ENCODE measurements around the gene YWHAH. TPM values are rescaled to one million over a fixed set of nuclear protein-coding genes. Genes with fewer than 3 reads are reported as not detected.
"Not testable (repeated sequence)": the region's sequence is repeated elsewhere in the genome, so short reads cannot be mapped to it uniquely, and the experiment has no call there.

The YWHAH gene
- total and polyA plus RNA-seq, 3 experiments from 2014 or later: 113 to 198 (median 185) TPM

- Histone ChIP-seq H3K4me1 (ENCODE audit: insufficient read depth, low read length) (no peaks in the 10 kb centered on the region), H3K9me3 (ENCODE audit: low read length) (no peaks in the 10 kb centered on the region), H3K36me3 (ENCODE audit: insufficient read depth, low read length) (no peaks in the 10 kb centered on the region), H3K4me3 (ENCODE audit: low read length) (no peak overlapping the region), H3K27me3 (ENCODE audit: insufficient read depth, low read length, poor library complexity, severe bottlenecking) (no peaks in the 10 kb centered on the region), H3K27ac (ENCODE audit: low read depth, low read length) (no peak overlapping the region)
- Mint-ChIP-seq H3K27ac (peak overlapping the region in 1 of 8 donors; percentile 15), H3K27me3 (peaks cover 0 to 6% of the 10 kb centered on the region in 2 donors), H3K36me3 (no peaks in the 10 kb centered on the region), H3K4me1 (peaks cover 0 to 6% (median 4%) of the 10 kb centered on the region in 3 donors), H3K4me3 (no peak overlapping the region), H3K9me3 (no peaks in the 10 kb centered on the region)
- ChIA-PET CTCF (interaction anchor here (0.6 to 2.9 kb wide), 10 partner anchors 12 to 496 kb away, joined by 3 to 20 read pairs (median 3); no protein-coding TSS in a partner anchor), POLR2A (no interaction called here)
- no peak for DNase-seq
Measured at GRCh38 chr22:31977939-31978338, 33.6 kb downstream of the YWHAH start.

GRCh38 chr22:31980628-31981027 lies 36.3 kb downstream of the YWHAH start:
- Mint-ChIP-seq H3K9me3 (no peaks in the 10 kb centered on the region), H3K4me3 (no peak overlapping the region), H3K4me1 (peaks cover 0 to 6% (median 4%) of the 10 kb centered on the region in 3 donors), H3K27ac (no peak overlapping the region), H3K36me3 (no peaks in the 10 kb centered on the region), H3K27me3 (peaks cover 5 to 7% of the 10 kb centered on the region in 2 donors)
- no peak overlapping the region for H3K27ac ChIP-seq (ENCODE audit: low read depth, low read length)
- ChIA-PET CTCF (interaction anchor here (1.0 kb wide), 1 partner anchor 315 kb away, joined by 4 read pairs; no protein-coding TSS in a partner anchor), POLR2A (no interaction called here)
- no peaks in the 10 kb centered on the region for H3K27me3 ChIP-seq (ENCODE audit: insufficient read depth, low read length, poor library complexity, severe bottlenecking)
- no peaks in the 10 kb centered on the region for H3K4me1 ChIP-seq (ENCODE audit: insufficient read depth, low read length)
- H3K9me3 ChIP-seq (ENCODE audit: low read length): no peaks in the 10 kb centered on the region
- no peak overlapping the region for H3K4me3 ChIP-seq (ENCODE audit: low read length)
- no peaks in the 10 kb centered on the region for H3K36me3 ChIP-seq (ENCODE audit: insufficient read depth, low read length)
- no peak for DNase-seq

GRCh38 chr22:31981976-31982375 lies 37.6 kb downstream of the YWHAH start:
- H3K27me3 Mint-ChIP-seq: peaks cover 6 to 12% of the 10 kb centered on the region in 2 donors
- POLR2A ChIA-PET; H3K36me3 ChIP-seq (ENCODE audit: insufficient read depth, low read length); H3K27ac ChIP-seq (ENCODE audit: low read depth, low read length); H3K27ac Mint-ChIP-seq; H3K9me3 Mint-ChIP-seq; H3K36me3 Mint-ChIP-seq; H3K9me3 ChIP-seq (ENCODE audit: low read length); DNase-seq; H3K4me3 Mint-ChIP-seq; H3K4me1 ChIP-seq (ENCODE audit: insufficient read depth, low read length); H3K4me3 ChIP-seq (ENCODE audit: low read length); H3K27me3 ChIP-seq (ENCODE audit: insufficient read depth, low read length, poor library complexity, severe bottlenecking); H3K4me1 Mint-ChIP-seq: not testable (repeated sequence)
- CTCF ChIA-PET: interaction anchor here (3.1 kb wide), 1 partner anchor 11 kb away, joined by 12 read pairs; no protein-coding TSS in a partner anchor

GRCh38 chr22:31983911-31984656 lies 39.7 kb downstream of the YWHAH start:
- no peaks in the 10 kb centered on the region for H3K4me1 Mint-ChIP-seq

GRCh38 chr22:31987218-31987617 lies 42.9 kb downstream of the YWHAH start:
- no peaks in the 10 kb centered on the region for H3K36me3 ChIP-seq (ENCODE audit: insufficient read depth, low read length)
- ChIA-PET POLR2A (no interaction called here), CTCF (no interaction called here)
- Mint-ChIP-seq H3K4me1 (no peaks in the 10 kb centered on the region), H3K4me3 (no peak overlapping the region), H3K27me3 (peaks cover 4 to 37% of the 10 kb centered on the region in 2 donors), H3K9me3 (no peaks in the 10 kb centered on the region), H3K27ac (peak overlapping the region in 1 of 8 donors; percentile 86), H3K36me3 (no peaks in the 10 kb centered on the region)
- no peak overlapping the region for H3K27ac ChIP-seq (ENCODE audit: low read depth, low read length)
- no peaks in the 10 kb centered on the region for H3K9me3 ChIP-seq (ENCODE audit: low read length)
- DNase-seq: no peak
- H3K27me3 ChIP-seq (ENCODE audit: insufficient read depth, low read length, poor library complexity, severe bottlenecking): no peaks in the 10 kb centered on the region
- no peaks in the 10 kb centered on the region for H3K4me1 ChIP-seq (ENCODE audit: insufficient read depth, low read length)
- no peak overlapping the region for H3K4me3 ChIP-seq (ENCODE audit: low read length)

More at GRCh38 chr22:31983911-31984656, 39.7 kb downstream of the YWHAH start:
- H3K4me3 ChIP-seq (ENCODE audit: low read length): no peak overlapping the region
- Mint-ChIP-seq H3K27ac (no peak overlapping the region), H3K4me3 (no peak overlapping the region), H3K9me3 (no peaks in the 10 kb centered on the region), H3K27me3 (peaks cover 4 to 28% of the 10 kb centered on the region in 2 donors), H3K36me3 (no peaks in the 10 kb centered on the region)
- no peaks in the 10 kb centered on the region for H3K9me3 ChIP-seq (ENCODE audit: low read length)
- no peak overlapping the region for H3K27ac ChIP-seq (ENCODE audit: low read depth, low read length)
- no peak for DNase-seq
- POLR2A ChIA-PET: no interaction called here
- H3K27me3 ChIP-seq (ENCODE audit: insufficient read depth, low read length, poor library complexity, severe bottlenecking): no peaks in the 10 kb centered on the region
- no peaks in the 10 kb centered on the region for H3K36me3 ChIP-seq (ENCODE audit: insufficient read depth, low read length)
- CTCF ChIA-PET: interaction anchor here (3.1 kb wide), 1 partner anchor 13 kb away, joined by 12 read pairs; no protein-coding TSS in a partner anchor
- H3K4me1 ChIP-seq (ENCODE audit: insufficient read depth, low read length): no peaks in the 10 kb centered on the region

- Histone ChIP-seq H3K9me3 (ENCODE audit: low read length) (no peaks in the 10 kb centered on the region), H3K27me3 (ENCODE audit: insufficient read depth, low read length, poor library complexity, severe bottlenecking) (no peaks in the 10 kb centered on the region), H3K36me3 (ENCODE audit: insufficient read depth, low read length) (no peaks in the 10 kb centered on the region), H3K4me3 (ENCODE audit: low read length) (no peak overlapping the region), H3K4me1 (ENCODE audit: insufficient read depth, low read length) (no peaks in the 10 kb centered on the region), H3K27ac (ENCODE audit: low read depth, low read length) (no peak overlapping the region)
- H3K36me3 Mint-ChIP-seq: no peaks in the 10 kb centered on the region
- H3K27me3 Mint-ChIP-seq: peaks cover 3 to 31% of the 10 kb centered on the region in 2 donors
- no peak for DNase-seq
- H3K4me3 Mint-ChIP-seq: no peak overlapping the region
- CTCF ChIA-PET: interaction anchor here (0.9 to 2.4 kb wide), 3 partner anchors 13 to 16 kb away, joined by 3 to 10 read pairs (median 3); no protein-coding TSS in a partner anchor
- no peaks in the 10 kb centered on the region for H3K9me3 Mint-ChIP-seq
- POLR2A ChIA-PET: no interaction called here
- H3K27ac Mint-ChIP-seq: no peak overlapping the region
- no peaks in the 10 kb centered on the region for H3K4me1 Mint-ChIP-seq
Measured at GRCh38 chr22:31991102-31991839, 46.9 kb downstream of the YWHAH start.

- H3K36me3 Mint-ChIP-seq: no peaks in the 10 kb centered on the region
- no peak overlapping the region for H3K4me3 ChIP-seq (ENCODE audit: low read length)
- H3K27me3 Mint-ChIP-seq: peaks cover 7 to 28% of the 10 kb centered on the region in 2 donors
- H3K36me3 ChIP-seq (ENCODE audit: insufficient read depth, low read length): no peaks in the 10 kb centered on the region
- CTCF ChIA-PET: no interaction called here
- H3K4me1 ChIP-seq (ENCODE audit: insufficient read depth, low read length): no peaks in the 10 kb centered on the region
- no peaks in the 10 kb centered on the region for H3K9me3 Mint-ChIP-seq
- H3K9me3 ChIP-seq (ENCODE audit: low read length): no peaks in the 10 kb centered on the region
- H3K4me1 Mint-ChIP-seq: no peaks in the 10 kb centered on the region
- H3K27ac ChIP-seq (ENCODE audit: low read depth, low read length): no peak overlapping the region
- no peak for DNase-seq
- no peaks in the 10 kb centered on the region for H3K27me3 ChIP-seq (ENCODE audit: insufficient read depth, low read length, poor library complexity, severe bottlenecking)
- H3K27ac Mint-ChIP-seq: no peak overlapping the region
- no peak overlapping the region for H3K4me3 Mint-ChIP-seq
- POLR2A ChIA-PET: no interaction called here
Measured at GRCh38 chr22:31995046-31995445, 50.7 kb downstream of the YWHAH start.

GRCh38 chr22:31995807-31996206 lies 51.5 kb downstream of the YWHAH start:
- Histone ChIP-seq H3K4me3 (ENCODE audit: low read length) (no peak overlapping the region), H3K36me3 (ENCODE audit: insufficient read depth, low read length) (no peaks in the 10 kb centered on the region), H3K4me1 (ENCODE audit: insufficient read depth, low read length) (no peaks in the 10 kb centered on the region), H3K27me3 (ENCODE audit: insufficient read depth, low read length, poor library complexity, severe bottlenecking) (no peaks in the 10 kb centered on the region), H3K27ac (ENCODE audit: low read depth, low read length) (no peak overlapping the region), H3K9me3 (ENCODE audit: low read length) (no peaks in the 10 kb centered on the region)
- H3K4me3 Mint-ChIP-seq: no peak overlapping the region
- H3K27ac Mint-ChIP-seq: no peak overlapping the region
- peaks cover 7 to 28% of the 10 kb centered on the region in 2 donors for H3K27me3 Mint-ChIP-seq
- DNase-seq: no peak
- no peaks in the 10 kb centered on the region for H3K4me1 Mint-ChIP-seq
- no peaks in the 10 kb centered on the region for H3K36me3 Mint-ChIP-seq
- no peaks in the 10 kb centered on the region for H3K9me3 Mint-ChIP-seq
- ChIA-PET POLR2A (no interaction called here), CTCF (no interaction called here)

Measured in CD8-positive, alpha-beta memory T cell (primary cell).